ENCODE results near the gene N4BP2L2. TPM values are rescaled to one million over a fixed set of nuclear protein-coding genes. Genes with fewer than 3 reads are reported as not detected.
A peak's percentile ranks its signal among the peaks of the same experiment; 100 is the strongest.

The N4BP2L2 gene
- total and polyA plus RNA-seq, 2 of the 13 experiments (the other 11 are each of a cell fraction or from before 2014, with no cell fraction given): 58.9 to 81.2 TPM

- TF ChIP-seq SIN3A (IDR thresholded peaks at IDR 0.05; ENCODE audit: borderline replicate concordance, low read depth, low read length) (peak; percentile 48; the same call in 1 of the 2 replicates), YEATS4 (CRISPR knock-in tag; IDR thresholded peaks at IDR 0.05; ENCODE audit: borderline replicate concordance) (peak; percentile 62; the same call in 1 of the 2 replicates), ZNF264 (CRISPR knock-in tag; IDR thresholded peaks at IDR 0.05) (0 out of 2 replicates have a peak, but pooled peaks have one; percentile 53), ETV5 (CRISPR knock-in tag; IDR thresholded peaks at IDR 0.05; ENCODE audit: borderline replicate concordance) (0 out of 2 replicates have a peak, but pooled peaks have one; percentile 2), KLF12 (CRISPR knock-in tag; IDR thresholded peaks at IDR 0.05; ENCODE audit: borderline replicate concordance) (peak; percentile 64; the same call in 1 of the 2 replicates), BRCA1 (CRISPR knock-in tag; IDR thresholded peaks at IDR 0.05) (0 out of 2 replicates have a peak, but pooled peaks have one; percentile 38), ETS1 (CRISPR knock-in tag; IDR thresholded peaks at IDR 0.05) (no peak), ZNF12 (CRISPR knock-in tag; IDR thresholded peaks at IDR 0.05) (no peak), PHF21A (CRISPR knock-in tag; IDR thresholded peaks at IDR 0.05) (no peak), ZGPAT (CRISPR knock-in tag; IDR thresholded peaks at IDR 0.05) (peak; percentile 41; the same call in 1 of the 2 replicates), ZNF609 (CRISPR knock-in tag; IDR thresholded peaks at IDR 0.05; ENCODE audit: borderline replicate concordance) (no peak), SMAD3 (CRISPR knock-in tag; IDR thresholded peaks at IDR 0.05) (no peak), MEF2D (CRISPR knock-in tag; IDR thresholded peaks at IDR 0.05) (peak; percentile 59; the same call in 1 of the 2 replicates), ZNF558 (CRISPR knock-in tag; IDR thresholded peaks at IDR 0.05; ENCODE audit: borderline replicate concordance) (peak; percentile 37; the same call in 1 of the 2 replicates), DR1 (CRISPR knock-in tag; IDR thresholded peaks at IDR 0.05) (no peak), ZNF331 (CRISPR knock-in tag; IDR thresholded peaks at IDR 0.05) (0 out of 2 replicates have a peak, but pooled peaks have one; percentile 27), POGZ (CRISPR knock-in tag; IDR thresholded peaks at IDR 0.05) (no peak), HOXA3 (CRISPR knock-in tag; IDR thresholded peaks at IDR 0.05) (peak; percentile 29; the same call in 1 of the 2 replicates), HOXD1 (CRISPR knock-in tag; IDR thresholded peaks at IDR 0.05) (0 out of 2 replicates have a peak, but pooled peaks have one; percentile 40)
These were observed 111.4 kb downstream of the N4BP2L2 start (continued) for GRCh38 chr13:32426990-32427851.
